ACC112 (cell line): ENCODE results near the gene THUMPD2.
"Not testable (repeated sequence)": the region's sequence is repeated elsewhere in the genome, so short reads cannot be mapped to it uniquely, and the experiment has no call there.

Source experiments
- H2AFZ ChIP-seq: fragments of 200-600 bp; sonication (generic); one replicate; pipeline ENCODE4 v1.6.0; 2017; ENCODE audit warnings: antibody characterized with exemption, low read length; ENCODE audit not compliant: unreplicated experiment
- H3K27ac ChIP-seq: fragments of 200-600 bp; sonication (generic); 2 replicates; pipeline ENCODE4 v1.5.1; 2014; ENCODE audit warnings: low read depth, mild to moderate bottlenecking, antibody characterized with exemption, low read length, moderate library complexity
- H3K27me3 ChIP-seq: fragments of 200-600 bp; sonication (generic); 2 replicates; pipeline ENCODE4 v1.6.1; 2014; ENCODE audit warnings: mild to moderate bottlenecking, antibody characterized with exemption, low read length, moderate library complexity, mixed read lengths; ENCODE audit not compliant: insufficient read depth
- H3K36me3 ChIP-seq: fragments of 200-600 bp; sonication (generic); 2 replicates; pipeline ENCODE4 v1.6.1; 2016; ENCODE audit warnings: mild to moderate bottlenecking, antibody characterized with exemption, low read length, moderate library complexity, mixed read lengths; ENCODE audit not compliant: insufficient read depth
- H3K4me1 ChIP-seq: fragments of 200-600 bp; sonication (generic); one replicate; pipeline ENCODE4 v1.6.1; 2016; ENCODE audit warnings: low read length, mixed read lengths; ENCODE audit not compliant: insufficient read depth, unreplicated experiment, control insufficient read depth
- H3K4me3 ChIP-seq: fragments of 200-600 bp; sonication (generic); 2 replicates; pipeline ENCODE4 v1.5.1; 2014; ENCODE audit warnings: mild to moderate bottlenecking, low read depth, low read length
- H3K79me2 ChIP-seq: fragments of 200-600 bp; sonication (generic); one replicate; pipeline ENCODE4 v1.6.0; 2016; ENCODE audit warnings: low read length; ENCODE audit not compliant: control insufficient read depth, unreplicated experiment, insufficient read depth

THUMPD2 gene

DNA sequence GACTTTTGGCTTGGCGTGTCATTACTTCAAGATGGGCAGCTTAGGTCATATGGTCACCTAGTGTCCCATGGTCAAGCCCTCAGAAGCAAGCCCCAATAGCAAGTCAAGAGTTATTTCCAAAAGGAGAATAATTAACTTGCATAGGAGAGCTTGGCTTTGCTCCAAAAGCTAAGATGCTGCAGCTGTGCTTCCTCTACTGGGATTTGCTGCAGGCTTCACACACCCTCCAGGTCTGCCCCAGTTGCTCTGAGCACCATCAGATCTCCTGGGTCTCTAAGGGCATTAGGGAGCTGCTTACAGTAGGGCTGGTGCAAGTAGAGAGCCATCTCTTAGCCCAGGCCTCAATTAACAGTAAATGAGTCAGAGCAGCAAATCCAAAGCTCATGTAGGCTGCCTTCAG, 46.6 kb downstream of the THUMPD2 start:
- Histone ChIP-seq H3K27me3 (no peaks in the 10 kb centered on the region), H3K79me2 (peaks cover 17% of the 10 kb centered on the region), H3K27ac (no peak overlapping the region), H3K4me3 (no peak overlapping the region), H3K36me3 (peaks cover 35% of the 10 kb centered on the region), H3K4me1 (peaks cover 20% of the 10 kb centered on the region), H2AFZ (no peak overlapping the region)

- Histone ChIP-seq H3K36me3 (peaks cover 31% of the 10 kb centered on the region), H3K4me1 (peaks cover 11% of the 10 kb centered on the region), H3K4me3 (no peak overlapping the region), H2AFZ (no peak overlapping the region), H3K27me3 (no peaks in the 10 kb centered on the region), H3K79me2 (peaks cover 17% of the 10 kb centered on the region), H3K27ac (no peak overlapping the region)
These were observed 47.5 kb downstream of the THUMPD2 start for GRCh38 chr2:39731546-39731945.

- peaks cover 4% of the 10 kb centered on the region for H3K4me1 ChIP-seq
- peaks cover 25% of the 10 kb centered on the region for H3K36me3 ChIP-seq
- H3K79me2 ChIP-seq = peaks cover 13% of the 10 kb centered on the region
- no peak overlapping the region for H2AFZ ChIP-seq
- H3K4me3 ChIP-seq = no peak overlapping the region
- no peak overlapping the region for H3K27ac ChIP-seq
- no peaks in the 10 kb centered on the region for H3K27me3 ChIP-seq
These were observed 48.3 kb downstream of the THUMPD2 start for GRCh38 chr2:39730685-39731302.

- Histone ChIP-seq H3K4me3 (no peak overlapping the region), H3K4me1 (no peaks in the 10 kb centered on the region), H2AFZ (no peak overlapping the region), H3K27ac (no peak overlapping the region), H3K79me2 (peaks cover 8% of the 10 kb centered on the region), H3K36me3 (peaks cover 21% of the 10 kb centered on the region; the same call in 1 of the 2 replicates), H3K27me3 (no peaks in the 10 kb centered on the region)
These were observed 48.8 kb downstream of the THUMPD2 start for GRCh38 chr2:39730276-39730675.

DNA sequence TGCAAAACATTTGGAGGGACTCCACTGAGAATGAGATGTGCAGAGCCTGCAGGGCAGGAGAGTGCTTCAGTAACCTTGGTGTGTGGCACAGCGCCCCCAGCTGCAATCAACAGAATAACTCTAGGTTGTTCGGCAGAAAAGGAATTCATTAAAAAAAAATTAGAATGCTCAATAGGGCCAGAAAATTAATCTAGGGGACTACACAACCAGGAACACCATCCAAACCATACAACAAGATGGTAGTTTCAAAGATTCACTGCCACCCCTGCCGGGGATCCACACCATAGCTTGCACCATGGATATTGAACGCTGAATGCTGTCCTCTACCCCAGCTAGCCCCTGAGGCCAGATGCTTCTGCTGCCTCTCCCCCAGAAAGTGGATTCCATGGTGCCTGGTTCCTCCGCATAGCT, 50.1 kb downstream of the THUMPD2 start:
- Histone ChIP-seq H3K36me3 (peaks cover 7% of the 10 kb centered on the region; the same call in 1 of the 2 replicates), H3K4me3 (no peak overlapping the region), H3K79me2 (no peaks in the 10 kb centered on the region), H3K4me1 (no peaks in the 10 kb centered on the region), H3K27ac (no peak overlapping the region), H3K27me3 (no peaks in the 10 kb centered on the region), H2AFZ (no peak overlapping the region)

DNA sequence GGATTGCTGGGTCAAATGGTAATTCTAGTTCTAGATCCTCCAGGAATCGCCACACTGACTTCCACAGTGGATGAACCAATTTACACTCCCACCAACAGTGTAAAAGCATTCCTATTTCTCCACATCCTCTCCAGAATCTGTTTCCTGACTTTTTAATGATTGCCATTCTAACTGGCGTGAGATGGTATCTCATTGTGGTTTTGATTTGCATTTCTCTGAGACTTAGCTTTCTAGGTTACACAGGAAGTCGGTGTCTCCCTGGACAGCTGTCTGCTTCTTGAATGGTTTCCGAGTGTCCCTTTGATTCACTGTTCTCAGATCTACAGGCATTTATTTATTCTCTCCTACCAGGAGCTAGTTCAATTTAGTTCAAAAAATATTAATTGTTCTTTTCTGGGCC, 51.0 kb downstream of the THUMPD2 start:
- not testable (repeated sequence) for H3K27me3 ChIP-seq, H3K79me2 ChIP-seq, H2AFZ ChIP-seq, H3K4me3 ChIP-seq, H3K4me1 ChIP-seq, H3K27ac ChIP-seq, H3K36me3 ChIP-seq

- Histone ChIP-seq H2AFZ (no peak overlapping the region), H3K4me3 (no peak overlapping the region), H3K4me1 (no peaks in the 10 kb centered on the region), H3K79me2 (no peaks in the 10 kb centered on the region), H3K36me3 (no peaks in the 10 kb centered on the region), H3K27ac (no peak overlapping the region), H3K27me3 (no peaks in the 10 kb centered on the region)
These were observed 53.7 kb downstream of the THUMPD2 start for GRCh38 chr2:39725401-39725800.

GRCh38 chr2:39724828-39725144, 54.3 kb downstream of the THUMPD2 start:
- no peaks in the 10 kb centered on the region for H3K4me1 ChIP-seq
- H3K79me2 ChIP-seq = no peaks in the 10 kb centered on the region
- H3K36me3 ChIP-seq = no peaks in the 10 kb centered on the region
- H2AFZ ChIP-seq = no peak overlapping the region
- no peak overlapping the region for H3K4me3 ChIP-seq
- H3K27ac ChIP-seq = no peak overlapping the region
- H3K27me3 ChIP-seq = no peaks in the 10 kb centered on the region

GRCh38 chr2:39723946-39724827, 54.9 kb downstream of the THUMPD2 start:
- Histone ChIP-seq H3K4me1 (no peaks in the 10 kb centered on the region), H3K27ac (no peak overlapping the region), H3K36me3 (no peaks in the 10 kb centered on the region), H3K79me2 (no peaks in the 10 kb centered on the region), H2AFZ (no peak overlapping the region), H3K4me3 (no peak overlapping the region), H3K27me3 (no peaks in the 10 kb centered on the region)

DNA sequence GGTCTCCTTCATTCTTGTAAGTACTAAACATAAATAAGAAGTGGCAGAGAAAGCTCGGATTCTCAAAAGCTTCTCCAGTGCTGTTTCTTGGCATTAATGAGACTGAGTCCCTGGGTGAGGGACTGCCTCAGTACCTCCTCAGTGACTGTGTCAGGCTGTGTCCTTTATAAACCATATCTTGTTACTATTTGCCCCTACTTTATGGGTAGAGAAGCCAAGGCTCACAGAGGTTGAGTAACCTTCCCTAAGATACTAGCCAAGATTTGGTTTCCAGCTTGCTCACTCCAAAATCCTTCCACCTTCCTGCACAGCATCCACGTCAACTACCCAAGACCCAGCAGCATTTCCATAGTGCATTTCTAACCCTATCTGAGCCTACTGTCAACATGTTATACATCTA, 55.6 kb downstream of the THUMPD2 start:
- Histone ChIP-seq H3K4me3 (no peak overlapping the region), H3K27ac (no peak overlapping the region), H3K36me3 (no peaks in the 10 kb centered on the region), H3K4me1 (no peaks in the 10 kb centered on the region), H3K27me3 (no peaks in the 10 kb centered on the region), H2AFZ (no peak overlapping the region), H3K79me2 (no peaks in the 10 kb centered on the region)

DNA sequence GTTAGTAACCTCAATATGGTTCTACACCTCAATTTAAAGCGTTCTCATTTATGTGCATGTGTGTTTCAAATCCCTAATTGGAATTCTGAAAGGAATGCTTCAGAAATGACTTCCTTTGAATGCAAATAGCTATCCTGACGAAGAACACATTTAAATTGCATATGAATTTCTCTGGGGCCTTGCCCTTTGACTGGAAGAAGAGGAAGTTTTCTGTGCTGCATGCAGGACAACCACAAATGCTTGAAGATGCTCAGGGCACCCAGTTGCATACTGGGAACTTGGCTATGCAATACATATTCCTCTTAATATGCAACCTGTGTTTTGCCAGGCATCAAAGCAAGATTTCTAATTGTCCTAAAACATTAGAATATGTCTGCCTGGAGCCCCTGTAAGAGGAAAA, 58.1 kb downstream of the THUMPD2 start:
- no peak overlapping the region for H3K4me3 ChIP-seq
- no peaks in the 10 kb centered on the region for H3K4me1 ChIP-seq
- no peak overlapping the region for H2AFZ ChIP-seq
- no peaks in the 10 kb centered on the region for H3K27me3 ChIP-seq
- H3K79me2 ChIP-seq = no peaks in the 10 kb centered on the region
- H3K27ac ChIP-seq = no peak overlapping the region
- H3K36me3 ChIP-seq = no peaks in the 10 kb centered on the region
